GM23338 (cell line): ENCODE measurements around the gene ARRDC2. TPM values are rescaled to one million over a fixed set of nuclear protein-coding genes. Genes with fewer than 3 reads are reported as not detected.

Experiments
- ATAC-seq: fragments of 200-7000 bp; cut with Tn5 transposase; 3 replicates; pipeline ENCODE4 v1.9.1; 2020
- DNase-seq: peaks from one replicate; pipeline ENCODE4 v3.0.0-alpha.2; 2015; ENCODE audit warnings: low spot score
- H2AFZ ChIP-seq: fragments of 200-600 bp; sonication (generic); 2 replicates; pipeline ENCODE4 v1.8.0; 2016; ENCODE audit warnings: antibody characterized with exemption, mild to moderate bottlenecking, moderate library complexity
- H3F3A ChIP-seq: fragments of 200-600 bp; sonication (generic); replicated peaks from 2 replicates; pipeline ENCODE4 v1.8.0; 2017; ENCODE audit warnings: antibody characterized with exemption, mixed run types, low read depth
- H3K27ac ChIP-seq: fragments of 200-600 bp; sonication (generic); 2 replicates; pipeline ENCODE4 v1.6.1; 2016; ENCODE audit warnings: low read depth
- H3K27me3 ChIP-seq: fragments of 200-600 bp; sonication (generic); 2 replicates; pipeline ENCODE4 v1.8.0; 2016; ENCODE audit warnings: mild to moderate bottlenecking, mixed run types, moderate library complexity; ENCODE audit not compliant: insufficient read depth
- H3K36me3 ChIP-seq: fragments of 200-600 bp; sonication (generic); 2 replicates; pipeline ENCODE4 v1.8.0; 2016; ENCODE audit warnings: mild to moderate bottlenecking; ENCODE audit not compliant: insufficient read depth
- H3K4me1 ChIP-seq: fragments of 200-600 bp; sonication (generic); 2 replicates; pipeline ENCODE4 v1.8.0; 2016; ENCODE audit warnings: mild to moderate bottlenecking, moderate library complexity; ENCODE audit not compliant: insufficient read depth
- H3K4me2 ChIP-seq: fragments of 200-600 bp; sonication (generic); 2 replicates; pipeline ENCODE4 v1.7.1; 2017; ENCODE audit warnings: mixed run types
- H3K4me3 ChIP-seq: fragments of 200-600 bp; sonication (generic); 2 replicates; pipeline ENCODE4 v1.6.1; 2016; ENCODE audit warnings: mixed run types
- H3K79me2 ChIP-seq: fragments of 200-600 bp; sonication (generic); replicated peaks from 2 replicates; pipeline ENCODE4 v1.8.0; 2017; ENCODE audit warnings: mild to moderate bottlenecking; ENCODE audit not compliant: insufficient read depth
- H3K9me2 ChIP-seq: fragments of 200-600 bp; sonication (generic); 2 replicates; pipeline ENCODE4 v1.8.0; 2017; ENCODE audit not compliant: insufficient read depth
- H4K20me1 ChIP-seq: fragments of 200-600 bp; sonication (generic); replicated peaks from 2 replicates; pipeline ENCODE4 v1.8.0; 2017; ENCODE audit warnings: mild to moderate bottlenecking; ENCODE audit not compliant: insufficient read depth
- H3K27ac Mint-ChIP-seq: 2 replicates; pipeline ENCODE4 v1.8.0; 2020; ENCODE audit warnings: inconsistent platforms, mild to moderate bottlenecking, moderate library complexity, mixed read lengths
- H3K27me3 Mint-ChIP-seq: 3 replicates; pipeline ENCODE4 v1.8.0; 2022; ENCODE audit warnings: low read depth, mild to moderate bottlenecking, moderate library complexity, mixed read lengths, inconsistent platforms; ENCODE audit not compliant: insufficient read depth, poor library complexity
- H3K36me3 Mint-ChIP-seq: 3 replicates; pipeline ENCODE4 v1.8.0; 2021; ENCODE audit warnings: low read depth, mild to moderate bottlenecking, inconsistent platforms, moderate library complexity, mixed read lengths
- H3K4me1 Mint-ChIP-seq: 3 replicates; pipeline ENCODE4 v1.8.0; 2020; ENCODE audit warnings: mild to moderate bottlenecking, inconsistent platforms, mixed read lengths
- H3K4me3 Mint-ChIP-seq: 3 replicates; pipeline ENCODE4 v1.8.0; 2021; ENCODE audit warnings: moderate library complexity, mild to moderate bottlenecking, inconsistent platforms, mixed read lengths
- H3K9me3 Mint-ChIP-seq: 3 replicates; pipeline ENCODE4 v1.8.0; 2020; ENCODE audit warnings: moderate library complexity, mild to moderate bottlenecking, inconsistent platforms, mixed read lengths
- CREB1 ChIP-seq: fragments of 250-450 bp; sonication (Bioruptor Pico); IDR thresholded peaks from 2 replicates; pipeline ENCODE4 v1.5.0; 2020; ENCODE audit warnings: low read depth, mild to moderate bottlenecking, moderate library complexity
- CTCF ChIP-seq, 2 experiments: fragments of 200-600 bp in 1 of 2; sonication (generic) in 1 of 2; conservative IDR thresholded peaks; 2 replicates each; pipeline versions ENCODE4 v1.5.1 to v1.6.1; 2016 to 2017; ENCODE audit warnings: antibody characterized with exemption in 2 of 2, low read depth in 2 of 2, mild to moderate bottlenecking in 2 of 2, moderate library complexity in 1 of 2
- EZH2 ChIP-seq: fragments of 200-600 bp; sonication (generic); IDR thresholded peaks from one replicate; pipeline ENCODE4 v1.8.0; 2017; ENCODE audit warnings: antibody characterized with exemption, mild to moderate bottlenecking, low read depth; ENCODE audit not compliant: unreplicated experiment
- EZH2phosphoT487 ChIP-seq: fragments of 200-600 bp; sonication (generic); IDR thresholded peaks from one replicate; pipeline ENCODE4 v1.8.1; 2018; ENCODE audit warnings: antibody characterized with exemption; ENCODE audit not compliant: unreplicated experiment
- JUNB ChIP-seq: IDR thresholded peaks from one replicate; pipeline ENCODE4 v1.6.1; 2016; ENCODE audit warnings: antibody characterized with exemption; ENCODE audit not compliant: unreplicated experiment
- NANOG ChIP-seq: IDR thresholded peaks from 2 replicates; pipeline ENCODE4 v1.6.1; 2016; ENCODE audit warnings: antibody characterized with exemption, borderline replicate concordance
- STAT1 ChIP-seq: IDR thresholded peaks from one replicate; pipeline ENCODE4 v1.6.1; 2016; ENCODE audit warnings: antibody characterized with exemption; ENCODE audit not compliant: unreplicated experiment
- ZNF114 ChIP-seq: fragments of 250-450 bp; sonication (Bioruptor Pico); IDR thresholded peaks from 2 replicates; pipeline ENCODE4 v1.5.0; 2020; ENCODE audit warnings: mild to moderate bottlenecking, moderate library complexity
- ZNF331 ChIP-seq: fragments of 250-450 bp; sonication (Bioruptor Pico); IDR thresholded peaks from 2 replicates; pipeline ENCODE4 v1.5.0; 2020; ENCODE audit warnings: low read depth, mild to moderate bottlenecking, moderate library complexity
- polyA plus RNA-seq: library from polyadenylated mRNA; unstranded; fragments of >200 nt; fragmentation: Nextera tagmentation; extraction: Ambion mirVana; gene quantifications from 2 replicates; pipeline ENCODE4 v1.2.1, GENCODE V29; 2016
- total RNA-seq: library from RNA; depleted of rRNA; stranded (reverse); fragments of >200 nt; shearing (Covaris generic); gene quantifications from 2 replicates; pipeline ENCODE4 v1.2.3, GENCODE V29; 2014
- TF ChIP-seq, protein P1 (sequence below): fragments of 250-450 bp; sonication (Bioruptor Pico); IDR thresholded peaks from 2 replicates; pipeline ENCODE4 v1.5.0; 2020; ENCODE audit warnings: mild to moderate bottlenecking, moderate library complexity
- TF ChIP-seq, protein P2 (sequence below): IDR thresholded peaks from one replicate; pipeline ENCODE4 v1.6.1; 2018; ENCODE audit warnings: antibody characterized with exemption; ENCODE audit not compliant: unreplicated experiment
- TF ChIP-seq, protein P3 (sequence below): IDR thresholded peaks from 2 replicates; pipeline ENCODE4 v1.6.1; 2016; ENCODE audit warnings: antibody characterized with exemption

The ARRDC2 gene
- total and polyA plus RNA-seq, 2 experiments from 2014 or later = 2.4 to 7.1 TPM

- H3K9me2 ChIP-seq = no peaks in the 10 kb centered on the region
- H3K27ac Mint-ChIP-seq = no peak overlapping the region
- no peaks in the 10 kb centered on the region for H4K20me1 ChIP-seq
- DNase-seq = no peak
- no peaks in the 10 kb centered on the region for H3K4me1 ChIP-seq
- ATAC-seq = no peak
- TF ChIP-seq EZH2 = no peak
- TF ChIP-seq, protein P1, sequence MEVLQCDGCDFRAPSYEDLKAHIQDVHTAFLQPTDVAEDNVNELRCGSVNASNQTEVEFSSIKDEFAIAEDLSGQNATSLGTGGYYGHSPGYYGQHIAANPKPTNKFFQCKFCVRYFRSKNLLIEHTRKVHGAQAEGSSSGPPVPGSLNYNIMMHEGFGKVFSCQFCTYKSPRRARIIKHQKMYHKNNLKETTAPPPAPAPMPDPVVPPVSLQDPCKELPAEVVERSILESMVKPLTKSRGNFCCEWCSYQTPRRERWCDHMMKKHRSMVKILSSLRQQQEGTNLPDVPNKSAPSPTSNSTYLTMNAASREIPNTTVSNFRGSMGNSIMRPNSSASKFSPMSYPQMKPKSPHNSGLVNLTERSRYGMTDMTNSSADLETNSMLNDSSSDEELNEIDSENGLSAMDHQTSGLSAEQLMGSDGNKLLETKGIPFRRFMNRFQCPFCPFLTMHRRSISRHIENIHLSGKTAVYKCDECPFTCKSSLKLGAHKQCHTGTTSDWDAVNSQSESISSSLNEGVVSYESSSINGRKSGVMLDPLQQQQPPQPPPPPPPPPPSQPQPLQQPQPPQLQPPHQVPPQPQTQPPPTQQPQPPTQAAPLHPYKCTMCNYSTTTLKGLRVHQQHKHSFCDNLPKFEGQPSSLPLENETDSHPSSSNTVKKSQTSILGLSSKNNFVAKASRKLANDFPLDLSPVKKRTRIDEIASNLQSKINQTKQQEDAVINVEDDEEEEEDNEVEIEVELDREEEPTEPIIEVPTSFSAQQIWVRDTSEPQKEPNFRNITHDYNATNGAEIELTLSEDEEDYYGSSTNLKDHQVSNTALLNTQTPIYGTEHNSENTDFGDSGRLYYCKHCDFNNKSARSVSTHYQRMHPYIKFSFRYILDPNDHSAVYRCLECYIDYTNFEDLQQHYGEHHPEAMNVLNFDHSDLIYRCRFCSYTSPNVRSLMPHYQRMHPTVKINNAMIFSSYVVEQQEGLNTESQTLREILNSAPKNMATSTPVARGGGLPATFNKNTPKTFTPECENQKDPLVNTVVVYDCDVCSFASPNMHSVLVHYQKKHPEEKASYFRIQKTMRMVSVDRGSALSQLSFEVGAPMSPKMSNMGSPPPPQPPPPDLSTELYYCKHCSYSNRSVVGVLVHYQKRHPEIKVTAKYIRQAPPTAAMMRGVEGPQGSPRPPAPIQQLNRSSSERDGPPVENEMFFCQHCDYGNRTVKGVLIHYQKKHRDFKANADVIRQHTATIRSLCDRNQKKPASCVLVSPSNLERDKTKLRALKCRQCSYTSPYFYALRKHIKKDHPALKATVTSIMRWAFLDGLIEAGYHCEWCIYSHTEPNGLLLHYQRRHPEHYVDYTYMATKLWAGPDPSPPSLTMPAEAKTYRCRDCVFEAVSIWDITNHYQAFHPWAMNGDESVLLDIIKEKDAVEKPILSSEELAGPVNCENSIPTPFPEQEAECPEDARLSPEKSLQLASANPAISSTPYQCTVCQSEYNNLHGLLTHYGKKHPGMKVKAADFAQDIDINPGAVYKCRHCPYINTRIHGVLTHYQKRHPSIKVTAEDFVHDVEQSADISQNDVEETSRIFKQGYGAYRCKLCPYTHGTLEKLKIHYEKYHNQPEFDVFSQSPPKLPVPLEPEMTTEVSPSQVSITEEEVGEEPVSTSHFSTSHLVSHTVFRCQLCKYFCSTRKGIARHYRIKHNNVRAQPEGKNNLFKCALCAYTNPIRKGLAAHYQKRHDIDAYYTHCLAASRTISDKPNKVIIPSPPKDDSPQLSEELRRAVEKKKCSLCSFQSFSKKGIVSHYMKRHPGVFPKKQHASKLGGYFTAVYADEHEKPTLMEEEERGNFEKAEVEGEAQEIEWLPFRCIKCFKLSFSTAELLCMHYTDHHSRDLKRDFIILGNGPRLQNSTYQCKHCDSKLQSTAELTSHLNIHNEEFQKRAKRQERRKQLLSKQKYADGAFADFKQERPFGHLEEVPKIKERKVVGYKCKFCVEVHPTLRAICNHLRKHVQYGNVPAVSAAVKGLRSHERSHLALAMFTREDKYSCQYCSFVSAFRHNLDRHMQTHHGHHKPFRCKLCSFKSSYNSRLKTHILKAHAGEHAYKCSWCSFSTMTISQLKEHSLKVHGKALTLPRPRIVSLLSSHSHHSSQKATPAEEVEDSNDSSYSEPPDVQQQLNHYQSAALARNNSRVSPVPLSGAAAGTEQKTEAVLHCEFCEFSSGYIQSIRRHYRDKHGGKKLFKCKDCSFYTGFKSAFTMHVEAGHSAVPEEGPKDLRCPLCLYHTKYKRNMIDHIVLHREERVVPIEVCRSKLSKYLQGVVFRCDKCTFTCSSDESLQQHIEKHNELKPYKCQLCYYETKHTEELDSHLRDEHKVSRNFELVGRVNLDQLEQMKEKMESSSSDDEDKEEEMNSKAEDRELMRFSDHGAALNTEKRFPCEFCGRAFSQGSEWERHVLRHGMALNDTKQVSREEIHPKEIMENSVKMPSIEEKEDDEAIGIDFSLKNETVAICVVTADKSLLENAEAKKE (CRISPR knock-in tag) = no peak
- no peak for TF ChIP-seq ZNF114 (CRISPR knock-in tag)
- TF ChIP-seq STAT1 = no peak
- no peak for TF ChIP-seq EZH2phosphoT487
- TF ChIP-seq, protein P2, sequence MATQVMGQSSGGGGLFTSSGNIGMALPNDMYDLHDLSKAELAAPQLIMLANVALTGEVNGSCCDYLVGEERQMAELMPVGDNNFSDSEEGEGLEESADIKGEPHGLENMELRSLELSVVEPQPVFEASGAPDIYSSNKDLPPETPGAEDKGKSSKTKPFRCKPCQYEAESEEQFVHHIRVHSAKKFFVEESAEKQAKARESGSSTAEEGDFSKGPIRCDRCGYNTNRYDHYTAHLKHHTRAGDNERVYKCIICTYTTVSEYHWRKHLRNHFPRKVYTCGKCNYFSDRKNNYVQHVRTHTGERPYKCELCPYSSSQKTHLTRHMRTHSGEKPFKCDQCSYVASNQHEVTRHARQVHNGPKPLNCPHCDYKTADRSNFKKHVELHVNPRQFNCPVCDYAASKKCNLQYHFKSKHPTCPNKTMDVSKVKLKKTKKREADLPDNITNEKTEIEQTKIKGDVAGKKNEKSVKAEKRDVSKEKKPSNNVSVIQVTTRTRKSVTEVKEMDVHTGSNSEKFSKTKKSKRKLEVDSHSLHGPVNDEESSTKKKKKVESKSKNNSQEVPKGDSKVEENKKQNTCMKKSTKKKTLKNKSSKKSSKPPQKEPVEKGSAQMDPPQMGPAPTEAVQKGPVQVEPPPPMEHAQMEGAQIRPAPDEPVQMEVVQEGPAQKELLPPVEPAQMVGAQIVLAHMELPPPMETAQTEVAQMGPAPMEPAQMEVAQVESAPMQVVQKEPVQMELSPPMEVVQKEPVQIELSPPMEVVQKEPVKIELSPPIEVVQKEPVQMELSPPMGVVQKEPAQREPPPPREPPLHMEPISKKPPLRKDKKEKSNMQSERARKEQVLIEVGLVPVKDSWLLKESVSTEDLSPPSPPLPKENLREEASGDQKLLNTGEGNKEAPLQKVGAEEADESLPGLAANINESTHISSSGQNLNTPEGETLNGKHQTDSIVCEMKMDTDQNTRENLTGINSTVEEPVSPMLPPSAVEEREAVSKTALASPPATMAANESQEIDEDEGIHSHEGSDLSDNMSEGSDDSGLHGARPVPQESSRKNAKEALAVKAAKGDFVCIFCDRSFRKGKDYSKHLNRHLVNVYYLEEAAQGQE = no peak
- no peak for TF ChIP-seq NANOG
- TF ChIP-seq, protein P3, sequence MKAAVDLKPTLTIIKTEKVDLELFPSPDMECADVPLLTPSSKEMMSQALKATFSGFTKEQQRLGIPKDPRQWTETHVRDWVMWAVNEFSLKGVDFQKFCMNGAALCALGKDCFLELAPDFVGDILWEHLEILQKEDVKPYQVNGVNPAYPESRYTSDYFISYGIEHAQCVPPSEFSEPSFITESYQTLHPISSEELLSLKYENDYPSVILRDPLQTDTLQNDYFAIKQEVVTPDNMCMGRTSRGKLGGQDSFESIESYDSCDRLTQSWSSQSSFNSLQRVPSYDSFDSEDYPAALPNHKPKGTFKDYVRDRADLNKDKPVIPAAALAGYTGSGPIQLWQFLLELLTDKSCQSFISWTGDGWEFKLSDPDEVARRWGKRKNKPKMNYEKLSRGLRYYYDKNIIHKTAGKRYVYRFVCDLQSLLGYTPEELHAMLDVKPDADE = no peak
- no peak for TF ChIP-seq JUNB
- no peak for TF ChIP-seq CTCF (conservative IDR thresholded peaks at IDR 0.05; ENCODE audit: low read depth in 2 of 2)
- TF ChIP-seq CREB1 (CRISPR knock-in tag) = no peak
- no peak for TF ChIP-seq ZNF331 (CRISPR knock-in tag)
- 0 out of 3 replicates have a peak, but pooled peaks cover 2% of the 10 kb centered on the region for H3K4me1 Mint-ChIP-seq
- no peaks in the 10 kb centered on the region for H3K79me2 ChIP-seq
- peaks cover 15% of the 10 kb centered on the region for H3K27me3 Mint-ChIP-seq
- H3K36me3 ChIP-seq = no peaks in the 10 kb centered on the region
- H3F3A ChIP-seq = 0 out of 2 replicates have a peak, but pooled peaks cover 5% of the 10 kb centered on the region
- H3K36me3 Mint-ChIP-seq = no peaks in the 10 kb centered on the region
- H3K27ac ChIP-seq = no peak overlapping the region
- H3K27me3 ChIP-seq = no peaks in the 10 kb centered on the region
- no peak overlapping the region for H3K4me3 ChIP-seq
- H3K9me3 Mint-ChIP-seq = no peaks in the 10 kb centered on the region
- H3K4me3 Mint-ChIP-seq = no peak overlapping the region
- no peak overlapping the region for H3K4me2 ChIP-seq
- H2AFZ ChIP-seq = no peak overlapping the region
Observed at GRCh38 chr19:18059297-18059696, 51.3 kb downstream of the ARRDC2 start.
